Measurements from ENCODE around the gene RAB32.

Gene RAB32

GRCh38 chr6:146578054-146578453 lies 34.4 kb downstream of the RAB32 start:
- no peak overlapping the region for H3K4me3 ChIP-seq (ENCODE audit: control insufficient read depth, low read depth, low read length)
- DNase-seq (ENCODE audit: low read depth) = no peak
- TF ChIP-seq CTCF (IDR thresholded peaks at IDR 0.05; ENCODE audit: control insufficient read depth, insufficient read depth, low read depth, low read length, missing control alignments) = no peak

GRCh38 chr6:146581968-146582367 lies 38.3 kb downstream of the RAB32 start:
- no peak for TF ChIP-seq CTCF (IDR thresholded peaks at IDR 0.05; ENCODE audit: control insufficient read depth, insufficient read depth, low read depth, low read length, missing control alignments)
- H3K4me3 ChIP-seq (ENCODE audit: control insufficient read depth, low read depth, low read length) = no peak overlapping the region

GRCh38 chr6:146582857-146583256 lies 39.2 kb downstream of the RAB32 start:
- no peak overlapping the region for H3K4me3 ChIP-seq (ENCODE audit: control insufficient read depth, low read depth, low read length)
- no peak for TF ChIP-seq CTCF (IDR thresholded peaks at IDR 0.05; ENCODE audit: control insufficient read depth, insufficient read depth, low read depth, low read length, missing control alignments)
- DNase-seq (ENCODE audit: low read depth) = no peak

More at GRCh38 chr6:146581968-146582367, 38.3 kb downstream of the RAB32 start:
- DNase-seq (ENCODE audit: low read depth) = no peak

GRCh38 chr6:146583966-146584365 lies 40.3 kb downstream of the RAB32 start:
- H3K4me3 ChIP-seq (ENCODE audit: control insufficient read depth, low read depth, low read length) = no peak overlapping the region
- DNase-seq (ENCODE audit: low read depth) = no peak
- no peak for TF ChIP-seq CTCF (IDR thresholded peaks at IDR 0.05; ENCODE audit: control insufficient read depth, insufficient read depth, low read depth, low read length, missing control alignments)

GRCh38 chr6:146587459-146587858 lies 43.8 kb downstream of the RAB32 start:
- no peak for DNase-seq (ENCODE audit: low read depth)
- H3K4me3 ChIP-seq (ENCODE audit: control insufficient read depth, low read depth, low read length) = no peak overlapping the region
- no peak for TF ChIP-seq CTCF (IDR thresholded peaks at IDR 0.05; ENCODE audit: control insufficient read depth, insufficient read depth, low read depth, low read length, missing control alignments)

- no peak for DNase-seq (ENCODE audit: low read depth)
- TF ChIP-seq CTCF (IDR thresholded peaks at IDR 0.05; ENCODE audit: control insufficient read depth, insufficient read depth, low read depth, low read length, missing control alignments) = no peak
- H3K4me3 ChIP-seq (ENCODE audit: control insufficient read depth, low read depth, low read length) = no peak overlapping the region
Measured at GRCh38 chr6:146590492-146590891, 46.9 kb downstream of the RAB32 start.

GRCh38 chr6:146592451-146592850 lies 48.8 kb downstream of the RAB32 start:
- no peak for DNase-seq (ENCODE audit: low read depth)

More at GRCh38 chr6:146592451-146592850, 48.8 kb downstream of the RAB32 start:
- no peak for TF ChIP-seq CTCF (IDR thresholded peaks at IDR 0.05; ENCODE audit: control insufficient read depth, insufficient read depth, low read depth, low read length, missing control alignments)
- no peak overlapping the region for H3K4me3 ChIP-seq (ENCODE audit: control insufficient read depth, low read depth, low read length)

Measured in AG09309 (cell line).